Measurements from ENCODE around the gene OR7C1.

The OR7C1 gene

DNA sequence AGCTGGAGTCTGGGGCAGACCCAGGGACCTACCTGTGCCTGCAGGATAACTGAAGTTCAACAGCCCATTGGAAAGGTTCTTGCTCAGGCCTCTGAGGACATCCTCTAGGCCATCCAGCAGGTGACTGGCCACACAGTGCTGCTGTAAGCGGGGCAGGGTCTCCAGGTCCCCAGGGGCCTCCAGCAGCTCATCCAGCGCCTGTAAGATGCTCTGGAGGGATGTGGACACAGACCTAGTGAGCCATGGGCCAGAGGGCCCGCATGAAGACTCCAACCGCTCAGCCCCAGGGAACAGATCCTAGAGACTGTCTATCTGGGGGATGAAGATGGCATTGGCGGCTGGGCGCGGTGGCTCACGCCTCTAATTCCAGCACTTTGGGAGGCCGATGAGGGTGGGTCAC is 70.6 kb downstream of the OR7C1 start:
- no peak for DNase-seq
- Histone ChIP-seq H3K4me3 (ENCODE audit: low read depth, low read length) (no peak overlapping the region), H3K9me3 (no peaks in the 10 kb centered on the region), H3K27me3 (peaks cover 8% of the 10 kb centered on the region; the same call in 1 of the 2 replicates), H3K4me1 (no peaks in the 10 kb centered on the region), H3K36me3 (no peaks in the 10 kb centered on the region)
- TF ChIP-seq, protein P1, sequence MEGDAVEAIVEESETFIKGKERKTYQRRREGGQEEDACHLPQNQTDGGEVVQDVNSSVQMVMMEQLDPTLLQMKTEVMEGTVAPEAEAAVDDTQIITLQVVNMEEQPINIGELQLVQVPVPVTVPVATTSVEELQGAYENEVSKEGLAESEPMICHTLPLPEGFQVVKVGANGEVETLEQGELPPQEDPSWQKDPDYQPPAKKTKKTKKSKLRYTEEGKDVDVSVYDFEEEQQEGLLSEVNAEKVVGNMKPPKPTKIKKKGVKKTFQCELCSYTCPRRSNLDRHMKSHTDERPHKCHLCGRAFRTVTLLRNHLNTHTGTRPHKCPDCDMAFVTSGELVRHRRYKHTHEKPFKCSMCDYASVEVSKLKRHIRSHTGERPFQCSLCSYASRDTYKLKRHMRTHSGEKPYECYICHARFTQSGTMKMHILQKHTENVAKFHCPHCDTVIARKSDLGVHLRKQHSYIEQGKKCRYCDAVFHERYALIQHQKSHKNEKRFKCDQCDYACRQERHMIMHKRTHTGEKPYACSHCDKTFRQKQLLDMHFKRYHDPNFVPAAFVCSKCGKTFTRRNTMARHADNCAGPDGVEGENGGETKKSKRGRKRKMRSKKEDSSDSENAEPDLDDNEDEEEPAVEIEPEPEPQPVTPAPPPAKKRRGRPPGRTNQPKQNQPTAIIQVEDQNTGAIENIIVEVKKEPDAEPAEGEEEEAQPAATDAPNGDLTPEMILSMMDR (IDR thresholded peaks at IDR 0.05; ENCODE audit: low read depth, low read length): no peak

DNA sequence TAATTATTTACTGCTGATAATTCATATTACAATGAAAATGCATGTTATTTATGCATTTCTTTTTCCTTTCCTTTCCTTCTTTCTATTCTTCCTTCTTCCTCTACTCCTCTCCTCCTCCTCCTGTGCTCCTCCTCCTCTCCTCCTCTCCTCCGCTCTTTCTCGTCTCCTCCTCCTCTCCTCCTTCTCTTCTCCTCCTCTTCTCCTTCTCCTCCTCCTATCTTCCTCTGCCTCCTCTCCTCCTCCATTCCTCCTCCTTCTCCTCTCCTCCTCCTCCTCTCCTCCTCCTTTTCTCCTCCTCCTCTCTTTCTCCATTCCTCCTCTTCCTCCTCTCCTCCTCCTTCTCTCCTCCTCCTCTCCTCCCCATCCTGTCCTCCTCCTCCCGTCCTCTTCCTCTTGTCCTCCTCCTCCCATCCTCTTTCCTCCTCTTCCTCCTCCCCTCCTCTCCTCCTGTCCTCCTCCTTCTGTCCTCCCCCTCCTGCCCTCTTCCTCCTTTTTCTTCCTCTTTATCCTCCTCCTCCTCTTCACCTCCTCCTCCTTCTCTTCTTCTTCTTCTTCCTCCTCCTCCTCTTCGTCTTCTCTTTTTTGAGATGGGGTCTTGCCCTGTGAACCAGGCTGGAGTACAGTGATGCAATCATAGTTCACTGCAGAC is 71.4 kb downstream of the OR7C1 start:
- no peak for DNase-seq
- no peaks in the 10 kb centered on the region for H3K9me3 ChIP-seq
- H3K27me3 ChIP-seq: peaks cover 11% of the 10 kb centered on the region
- H3K4me3 ChIP-seq (ENCODE audit: low read depth, low read length): no peak overlapping the region
- H3K4me1 ChIP-seq: no peaks in the 10 kb centered on the region
- TF ChIP-seq, protein P1 (IDR thresholded peaks at IDR 0.05; ENCODE audit: low read depth, low read length): no peak
- H3K36me3 ChIP-seq: no peaks in the 10 kb centered on the region

DNA sequence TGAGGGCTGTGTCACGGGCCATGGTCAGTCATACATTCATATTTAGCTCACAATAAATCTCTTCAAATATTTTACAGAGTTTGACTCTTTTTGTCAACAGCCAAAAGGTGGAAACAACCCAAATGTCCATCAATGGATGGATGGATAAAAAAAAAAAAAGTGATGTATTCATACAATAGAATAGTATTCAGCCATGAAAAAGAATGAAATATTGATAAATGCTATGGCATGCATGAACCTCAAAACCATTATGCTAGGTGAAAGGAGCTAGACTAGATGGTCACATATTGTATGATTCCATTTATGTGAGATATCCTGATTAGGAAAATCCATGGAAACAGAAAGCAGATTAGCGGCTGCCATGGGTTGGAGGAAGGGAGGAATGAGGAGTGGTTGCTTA is 72.9 kb downstream of the OR7C1 start:
- no peak overlapping the region for H3K4me3 ChIP-seq (ENCODE audit: low read depth, low read length)
- TF ChIP-seq, protein P1 (IDR thresholded peaks at IDR 0.05; ENCODE audit: low read depth, low read length): no peak
- peaks cover 11% of the 10 kb centered on the region for H3K27me3 ChIP-seq
- H3K4me1 ChIP-seq: no peaks in the 10 kb centered on the region
- H3K9me3 ChIP-seq: no peaks in the 10 kb centered on the region
- no peaks in the 10 kb centered on the region for H3K36me3 ChIP-seq
- DNase-seq: no peak

DNA sequence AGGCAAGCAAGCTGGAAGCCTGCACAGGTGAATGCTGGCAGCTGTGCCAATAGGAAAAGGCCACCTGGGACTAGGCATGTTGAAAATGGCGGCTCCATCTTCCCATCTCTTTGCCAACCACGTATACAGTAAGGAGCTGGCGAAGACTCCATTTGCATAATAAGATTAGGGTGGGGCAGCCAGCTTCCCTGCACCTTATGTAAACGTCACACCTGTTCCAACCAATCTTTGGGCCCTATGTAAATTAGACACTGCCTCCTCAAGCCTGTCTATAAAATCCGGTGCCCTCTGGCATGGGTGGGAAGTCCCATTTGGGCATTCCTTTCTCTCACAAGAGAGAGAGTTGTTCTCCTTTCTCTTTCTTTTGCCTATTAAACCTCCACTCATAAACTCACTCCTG is 73.4 kb downstream of the OR7C1 start:
- TF ChIP-seq, protein P1 (IDR thresholded peaks at IDR 0.05; ENCODE audit: low read depth, low read length): no peak

DNA sequence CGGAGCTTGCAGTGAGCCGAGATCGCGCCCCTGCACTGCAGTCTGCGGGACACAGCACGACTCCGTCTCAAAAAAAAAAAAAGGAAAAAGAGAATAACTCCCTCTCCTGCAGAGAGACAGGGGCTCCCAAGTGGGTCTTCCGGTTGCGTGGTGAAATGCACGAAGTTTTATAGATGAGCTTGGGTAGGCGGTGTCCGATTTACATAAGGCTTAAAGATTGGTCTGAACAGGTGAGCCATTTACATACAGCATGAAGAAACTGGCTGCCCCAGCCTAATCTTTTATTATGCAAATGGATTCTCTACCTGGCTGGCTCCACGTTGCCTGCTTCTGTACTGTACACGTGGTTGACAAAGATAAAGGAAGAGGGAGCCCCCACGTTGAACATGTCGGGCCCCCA is 76.2 kb downstream of the OR7C1 start:
- no peak for DNase-seq

More for the DNA sequence above, 73.4 kb downstream of the OR7C1 start:
- H3K36me3 ChIP-seq: no peaks in the 10 kb centered on the region
- H3K4me3 ChIP-seq (ENCODE audit: low read depth, low read length): no peak overlapping the region
- no peaks in the 10 kb centered on the region for H3K4me1 ChIP-seq
- H3K27me3 ChIP-seq: peaks cover 11% of the 10 kb centered on the region
- no peak for DNase-seq
- no peaks in the 10 kb centered on the region for H3K9me3 ChIP-seq

DNA sequence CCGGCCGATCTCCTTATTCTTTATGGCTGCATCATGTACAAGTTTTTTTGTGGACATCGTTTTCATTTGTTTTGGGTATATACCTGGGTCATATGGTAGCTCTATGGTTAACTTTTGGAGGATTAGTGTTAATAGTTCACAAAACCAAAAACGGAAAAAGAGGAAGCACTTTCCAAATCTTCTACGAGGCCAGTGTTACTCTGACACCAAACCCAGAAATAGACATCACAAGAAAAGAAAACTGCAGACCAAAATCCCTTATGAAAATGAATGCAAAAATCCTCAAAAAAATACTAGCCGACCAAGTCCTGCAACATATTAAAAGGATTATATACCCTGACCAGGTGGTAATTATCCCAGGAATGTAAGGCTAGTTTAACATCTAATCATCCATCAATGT is 86.4 kb downstream of the OR7C1 start:
- TF ChIP-seq, protein P1 (IDR thresholded peaks at IDR 0.05; ENCODE audit: low read depth, low read length): no peak
- H3K27me3 ChIP-seq: no peaks in the 10 kb centered on the region
- H3K36me3 ChIP-seq: no peaks in the 10 kb centered on the region
- no peak overlapping the region for H3K4me3 ChIP-seq (ENCODE audit: low read depth, low read length)
- H3K9me3 ChIP-seq: no peaks in the 10 kb centered on the region
- H3K4me1 ChIP-seq: no peaks in the 10 kb centered on the region
- DNase-seq: no peak

More for the DNA sequence above, 76.2 kb downstream of the OR7C1 start:
- Histone ChIP-seq H3K4me1 (no peaks in the 10 kb centered on the region), H3K9me3 (no peaks in the 10 kb centered on the region), H3K4me3 (ENCODE audit: low read depth, low read length) (no peak overlapping the region), H3K27me3 (peaks cover 11% of the 10 kb centered on the region), H3K36me3 (no peaks in the 10 kb centered on the region)
- TF ChIP-seq, protein P1 (IDR thresholded peaks at IDR 0.05; ENCODE audit: low read depth, low read length): no peak

Measured in BE2C (cell line).